ENCODE measurements around the gene P2RX6. TPM values are rescaled to one million over a fixed set of nuclear protein-coding genes. Genes with fewer than 3 reads are reported as not detected.
"Not testable (repeated sequence)": the region's sequence is repeated elsewhere in the genome, so short reads cannot be mapped to it uniquely, and the experiment has no call there.

Gene P2RX6
- total and polyA plus RNA-seq, 8 donors, result 0.09 to 2.9 (median 0.39) TPM; not detected in 1

GRCh38 chr22:20968281-20968977 lies 46.5 kb upstream of the P2RX6 start:
- no peaks in the 10 kb centered on the region for H3K36me3 ChIP-seq
- no peak overlapping the region for H3K27ac ChIP-seq
- DNase-seq, result peak in 1 of 6 donors; percentile 16
- H3K27me3 ChIP-seq, result no peaks in the 10 kb centered on the region
- WGBS, 2 donors, result 83 to 90% methylated on average over 7 of the region's 7 CpGs
- peaks cover 0 to 4% (median 0%) of the 10 kb centered on the region in 3 donors for H3K4me1 ChIP-seq
- no peak overlapping the region for H3K4me3 ChIP-seq
- FAIRE-seq, result no peak
- H3K9me3 ChIP-seq, result no peaks in the 10 kb centered on the region
- intact Hi-C loops (cut with DNase I), result no loop called here
- ATAC-seq, result peak in 1 of 4 donors; percentile 31
- TF ChIP-seq CTCF (IDR thresholded peaks at IDR 0.05), result no peak

- Histone ChIP-seq H3K9me3 (no peaks in the 10 kb centered on the region), H3K4me1 (no peaks in the 10 kb centered on the region), H3K27ac (no peak overlapping the region), H3K36me3 (no peaks in the 10 kb centered on the region), H3K4me3 (no peak overlapping the region), H3K27me3 (no peaks in the 10 kb centered on the region)
- intact Hi-C loops (cut with DNase I), result loop anchor here in 1 of 3 donors (10.0 kb wide), 1 partner anchor 206 kb away; no protein-coding TSS in a partner anchor
- 61 to 65% methylated on average over 4 of the region's 4 CpGs for WGBS, 2 donors
- ATAC-seq (no peak), FAIRE-seq (no peak), DNase-seq (no peak)
- no peak for TF ChIP-seq CTCF (IDR thresholded peaks at IDR 0.05)
Observed at GRCh38 chr22:20970939-20971657, 43.9 kb upstream of the P2RX6 start.

GRCh38 chr22:20972014-20972694 lies 42.8 kb upstream of the P2RX6 start:
- H3K4me3 ChIP-seq, ATAC-seq, H3K9me3 ChIP-seq, H3K36me3 ChIP-seq, H3K27me3 ChIP-seq, H3K27ac ChIP-seq, FAIRE-seq, DNase-seq, H3K4me1 ChIP-seq: not testable (repeated sequence)
- WGBS, 2 donors, result 79 to 87% methylated on average over 11 of the region's 11 CpGs
- intact Hi-C loops (cut with DNase I), result loop anchor here in 1 of 3 donors (10.0 kb wide), 1 partner anchor 207 kb away; no protein-coding TSS in a partner anchor

GRCh38 chr22:20972933-20973577 lies 41.9 kb upstream of the P2RX6 start:
- no peak for TF ChIP-seq CTCF (IDR thresholded peaks at IDR 0.05)
- FAIRE-seq, result no peak
- intact Hi-C loops (cut with DNase I), result loop anchor here in 1 of 3 donors (10.0 kb wide), 1 partner anchor 208 kb away; no protein-coding TSS in a partner anchor

More at GRCh38 chr22:20972933-20973577, 41.9 kb upstream of the P2RX6 start:
- no peaks in the 10 kb centered on the region for H3K36me3 ChIP-seq
- no peaks in the 10 kb centered on the region for H3K27me3 ChIP-seq
- no peak overlapping the region for H3K4me3 ChIP-seq
- no peak overlapping the region for H3K27ac ChIP-seq
- 57 to 69% methylated on average over 21 of the region's 21 CpGs for WGBS, 2 donors
- DNase-seq (no peak), ATAC-seq (no peak)
- H3K4me1 ChIP-seq, result no peaks in the 10 kb centered on the region
- H3K9me3 ChIP-seq, result no peaks in the 10 kb centered on the region
